Measurements from ENCODE around the gene KDM4D.
"Not testable (repeated sequence)": the region's sequence is repeated elsewhere in the genome, so short reads cannot be mapped to it uniquely, and the experiment has no call there.

The KDM4D gene

GRCh38 chr11:95033051-95033450 is 59.5 kb downstream of the KDM4D start:
- no peak for DNase-seq (ENCODE audit: low read depth in 2 of 2)

- DNase-seq (ENCODE audit: low read depth in 2 of 2) = no peak
These were observed 61.8 kb downstream of the KDM4D start for GRCh38 chr11:95035316-95035715.

- DNase-seq (ENCODE audit: low read depth in 2 of 2) = not testable (repeated sequence)
These were observed 64.0 kb downstream of the KDM4D start for GRCh38 chr11:95037356-95038035.

GRCh38 chr11:95042239-95042638 is 68.7 kb downstream of the KDM4D start:
- no peak for DNase-seq (ENCODE audit: low read depth in 2 of 2)

GRCh38 chr11:95042906-95043305 is 69.4 kb downstream of the KDM4D start:
- DNase-seq (ENCODE audit: low read depth in 2 of 2) = no peak

GRCh38 chr11:95044010-95044409 is 70.5 kb downstream of the KDM4D start:
- DNase-seq (ENCODE audit: low read depth in 2 of 2) = no peak

GRCh38 chr11:95045812-95046211 is 72.3 kb downstream of the KDM4D start:
- DNase-seq (ENCODE audit: low read depth in 2 of 2) = no peak
